Measurements from ENCODE around the gene ANKRD31. TPM values are rescaled to one million over a fixed set of nuclear protein-coding genes. Genes with fewer than 3 reads are reported as not detected.

Gene ANKRD31
- polyA plus RNA-seq, 1 experiment: 0.06 TPM

- no peak overlapping the region for H3K4me3 ChIP-seq (ENCODE audit: low read depth, low read length)
- H3K27me3 ChIP-seq (ENCODE audit: control insufficient read depth, insufficient read depth, low read length): no peaks in the 10 kb centered on the region
- TF ChIP-seq, protein P1, sequence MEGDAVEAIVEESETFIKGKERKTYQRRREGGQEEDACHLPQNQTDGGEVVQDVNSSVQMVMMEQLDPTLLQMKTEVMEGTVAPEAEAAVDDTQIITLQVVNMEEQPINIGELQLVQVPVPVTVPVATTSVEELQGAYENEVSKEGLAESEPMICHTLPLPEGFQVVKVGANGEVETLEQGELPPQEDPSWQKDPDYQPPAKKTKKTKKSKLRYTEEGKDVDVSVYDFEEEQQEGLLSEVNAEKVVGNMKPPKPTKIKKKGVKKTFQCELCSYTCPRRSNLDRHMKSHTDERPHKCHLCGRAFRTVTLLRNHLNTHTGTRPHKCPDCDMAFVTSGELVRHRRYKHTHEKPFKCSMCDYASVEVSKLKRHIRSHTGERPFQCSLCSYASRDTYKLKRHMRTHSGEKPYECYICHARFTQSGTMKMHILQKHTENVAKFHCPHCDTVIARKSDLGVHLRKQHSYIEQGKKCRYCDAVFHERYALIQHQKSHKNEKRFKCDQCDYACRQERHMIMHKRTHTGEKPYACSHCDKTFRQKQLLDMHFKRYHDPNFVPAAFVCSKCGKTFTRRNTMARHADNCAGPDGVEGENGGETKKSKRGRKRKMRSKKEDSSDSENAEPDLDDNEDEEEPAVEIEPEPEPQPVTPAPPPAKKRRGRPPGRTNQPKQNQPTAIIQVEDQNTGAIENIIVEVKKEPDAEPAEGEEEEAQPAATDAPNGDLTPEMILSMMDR (IDR thresholded peaks at IDR 0.05; ENCODE audit: low read depth, low read length): no peak
- no peaks in the 10 kb centered on the region for H3K9me3 ChIP-seq (ENCODE audit: control insufficient read depth, insufficient read depth, low read length)
- DNase-seq (ENCODE audit: low read depth, low spot score): no peak
- H3K27ac ChIP-seq (ENCODE audit: low read depth, low read length): no peak overlapping the region
- ChIA-PET CTCF (interaction anchor here (0.7 kb wide), 1 partner anchor 22 kb away, joined by 4 read pairs; the partner anchor contains the start of gene ANKRD31), POLR2A (no interaction called here)
Observed at GRCh38 chr5:75214928-75215327, 21.8 kb downstream of the ANKRD31 start.

DNA sequence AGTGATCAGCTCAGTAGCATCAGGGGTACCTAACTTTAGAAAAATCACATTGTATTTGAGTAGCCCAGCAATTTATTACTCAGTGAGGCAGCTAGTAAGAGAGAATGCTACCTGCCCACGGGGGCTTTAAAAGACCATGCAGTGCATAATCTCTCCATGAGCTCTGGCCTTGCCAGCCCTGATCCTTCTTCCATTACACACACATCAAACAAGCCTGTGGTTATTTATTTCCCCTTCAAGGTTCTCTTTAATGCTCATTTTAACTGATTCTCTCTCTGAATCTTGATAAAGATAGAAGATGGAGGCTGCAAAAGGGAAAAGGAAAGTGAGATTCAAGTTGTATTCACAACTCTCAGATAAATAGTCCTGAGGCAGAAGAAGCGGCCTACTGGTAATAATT is 22.3 kb downstream of the ANKRD31 start:
- no peak overlapping the region for H3K4me3 ChIP-seq (ENCODE audit: low read depth, low read length)
- POLR2A ChIA-PET: no interaction called here
- DNase-seq (ENCODE audit: low read depth, low spot score): no peak
- H3K27ac ChIP-seq (ENCODE audit: low read depth, low read length): no peak overlapping the region
- CTCF ChIA-PET: no interaction called here
- no peaks in the 10 kb centered on the region for H3K27me3 ChIP-seq (ENCODE audit: control insufficient read depth, insufficient read depth, low read length)
- TF ChIP-seq, protein P1 (IDR thresholded peaks at IDR 0.05; ENCODE audit: low read depth, low read length): no peak
- H3K9me3 ChIP-seq (ENCODE audit: control insufficient read depth, insufficient read depth, low read length): no peaks in the 10 kb centered on the region

DNA sequence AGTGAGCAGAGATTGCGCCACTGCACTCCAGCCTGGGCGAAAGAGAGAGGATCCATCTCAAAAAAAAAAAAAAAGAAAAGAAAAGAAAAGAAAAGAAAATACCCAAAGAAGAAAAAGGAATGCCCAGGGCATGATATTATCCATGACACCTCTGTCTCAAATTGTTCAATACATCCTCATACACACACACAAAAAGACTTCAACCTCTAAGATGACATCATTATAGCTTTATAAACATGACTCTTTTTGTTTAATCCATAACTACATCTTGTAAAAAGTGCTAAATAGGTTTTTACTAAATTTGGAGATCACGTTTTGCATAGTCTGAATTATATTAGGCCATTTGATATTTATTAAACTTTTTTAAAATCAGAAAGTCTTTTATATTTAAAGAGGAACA is 33.1 kb downstream of the ANKRD31 start:
- TF ChIP-seq, protein P1 (IDR thresholded peaks at IDR 0.05; ENCODE audit: low read depth, low read length): no peak
- ChIA-PET CTCF (interaction anchor here (0.6 kb wide), 1 partner anchor 1050 kb away, joined by 5 read pairs; no protein-coding TSS in a partner anchor), POLR2A (no interaction called here)
- no peak overlapping the region for H3K4me3 ChIP-seq (ENCODE audit: low read depth, low read length)
- H3K9me3 ChIP-seq (ENCODE audit: control insufficient read depth, insufficient read depth, low read length): no peaks in the 10 kb centered on the region
- DNase-seq (ENCODE audit: low read depth, low spot score): no peak
- H3K27ac ChIP-seq (ENCODE audit: low read depth, low read length): no peak overlapping the region
- H3K27me3 ChIP-seq (ENCODE audit: control insufficient read depth, insufficient read depth, low read length): no peaks in the 10 kb centered on the region

DNA sequence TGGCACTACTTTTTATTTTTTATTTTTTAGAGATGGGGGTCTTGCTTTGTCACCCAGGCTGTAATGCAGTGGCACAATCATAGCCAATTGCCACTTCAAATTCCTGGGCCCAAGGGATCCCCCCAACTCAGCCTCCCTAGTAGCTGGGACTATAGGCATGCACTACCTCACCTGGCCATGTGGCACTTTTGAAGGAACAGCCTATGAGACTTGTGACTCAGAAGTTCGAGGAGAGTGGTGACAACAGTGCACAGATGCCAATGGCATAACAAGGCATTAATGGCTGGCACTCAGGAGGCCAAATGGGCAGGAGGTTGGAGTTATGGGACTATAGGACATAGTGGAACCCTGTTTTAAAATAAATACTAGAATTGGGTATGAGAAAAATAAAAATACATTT is 33.7 kb downstream of the ANKRD31 start:
- no peak for DNase-seq (ENCODE audit: low read depth, low spot score)
- ChIA-PET CTCF (no interaction called here), POLR2A (no interaction called here)
- Histone ChIP-seq H3K4me3 (ENCODE audit: low read depth, low read length) (no peak overlapping the region), H3K9me3 (ENCODE audit: control insufficient read depth, insufficient read depth, low read length) (no peaks in the 10 kb centered on the region), H3K27ac (ENCODE audit: low read depth, low read length) (no peak overlapping the region), H3K27me3 (ENCODE audit: control insufficient read depth, insufficient read depth, low read length) (no peaks in the 10 kb centered on the region)
- TF ChIP-seq, protein P1 (IDR thresholded peaks at IDR 0.05; ENCODE audit: low read depth, low read length): no peak

DNA sequence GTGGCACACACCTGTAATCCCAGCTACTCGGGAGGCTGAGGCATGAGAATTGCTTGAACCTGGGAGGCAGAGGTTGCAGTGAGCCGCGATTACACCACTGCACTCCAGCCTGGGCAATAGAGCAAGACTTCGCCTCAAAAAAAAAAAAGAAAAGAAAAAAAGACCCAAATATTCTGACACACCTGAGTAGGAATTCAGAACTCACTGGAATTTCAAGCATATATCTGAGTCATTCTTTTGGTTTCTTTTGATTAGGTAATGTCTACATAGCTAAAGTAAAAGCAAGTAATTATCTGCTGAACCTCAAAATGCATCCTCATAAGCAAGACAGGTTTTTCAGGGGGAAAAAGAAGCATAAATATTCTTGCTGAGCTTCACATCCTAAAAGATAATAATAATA is 35.9 kb downstream of the ANKRD31 start:
- no peak overlapping the region for H3K27ac ChIP-seq (ENCODE audit: low read depth, low read length)
- ChIA-PET POLR2A (no interaction called here), CTCF (interaction anchor here (1.5 kb wide), 1 partner anchor 36 kb away, joined by 3 read pairs; the partner anchor contains the start of gene ANKRD31)
- H3K27me3 ChIP-seq (ENCODE audit: control insufficient read depth, insufficient read depth, low read length): no peaks in the 10 kb centered on the region
- no peak overlapping the region for H3K4me3 ChIP-seq (ENCODE audit: low read depth, low read length)
- no peaks in the 10 kb centered on the region for H3K9me3 ChIP-seq (ENCODE audit: control insufficient read depth, insufficient read depth, low read length)
- no peak for DNase-seq (ENCODE audit: low read depth, low spot score)
- TF ChIP-seq, protein P1 (IDR thresholded peaks at IDR 0.05; ENCODE audit: low read depth, low read length): no peak
